HUES64 (cell line): ENCODE data around the gene SOWAHA.

Experiments used
- H3K27ac ChIP-seq: 2 replicates; pipeline ENCODE4 v1.7.0; 2013; ENCODE audit warnings: low read depth, low read length, inconsistent platforms
- H3K27me3 ChIP-seq: 2 replicates; pipeline ENCODE4 v1.6.1; 2013; ENCODE audit warnings: mild to moderate bottlenecking, low read length; ENCODE audit not compliant: insufficient read depth
- H3K36me3 ChIP-seq: 2 replicates; pipeline ENCODE4 v1.6.1; 2013; ENCODE audit warnings: mild to moderate bottlenecking, low read length; ENCODE audit not compliant: insufficient read depth
- H3K4me1 ChIP-seq: 2 replicates; pipeline ENCODE4 v1.6.1; 2013; ENCODE audit warnings: mild to moderate bottlenecking, low read length, moderate library complexity; ENCODE audit not compliant: insufficient read depth
- H3K4me3 ChIP-seq: 2 replicates; pipeline ENCODE4 v1.5.1; 2013; ENCODE audit warnings: mild to moderate bottlenecking, low read length, moderate library complexity
- H3K9ac ChIP-seq: 2 replicates; pipeline ENCODE4 v1.6.1; 2013; ENCODE audit warnings: mild to moderate bottlenecking, low read depth, low read length
- H3K9me3 ChIP-seq: 2 replicates; pipeline ENCODE4 v1.6.1; 2013; ENCODE audit warnings: low read depth, low read length; ENCODE audit not compliant: insufficient read depth
- WGBS: fragments of 150-250, 120-280 bp; methylation state at CpG from one replicate; pipeline ENCODE4 v1.1.7; 2013; ENCODE audit warnings: missing lambda C conversion rate; 5-methylcytosine and 5-hydroxymethylcytosine counted together

SOWAHA gene

DNA sequence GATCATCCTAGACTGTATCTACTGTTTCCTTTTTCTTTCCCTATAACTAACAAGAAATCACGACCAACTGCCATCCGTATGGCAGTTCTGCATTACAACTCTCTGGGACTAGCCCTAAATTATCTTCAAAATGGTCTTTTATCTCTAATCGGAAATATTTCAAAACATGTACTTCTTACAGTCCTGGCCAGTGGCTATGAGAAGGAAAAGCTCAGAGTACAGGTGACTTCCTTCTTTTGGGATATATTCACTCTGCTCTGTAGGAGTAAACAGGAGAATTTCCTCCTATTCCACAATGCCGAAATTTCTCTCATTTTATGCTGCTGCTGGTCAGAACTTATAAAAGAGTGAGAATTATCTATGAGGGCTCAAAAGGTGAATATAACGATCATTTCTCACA, 34.2 kb upstream of the SOWAHA start:
- Histone ChIP-seq H3K4me1 (no peaks in the 10 kb centered on the region; the same call in 1 of the 2 replicates), H3K9me3 (no peaks in the 10 kb centered on the region), H3K27ac (no peak overlapping the region), H3K4me3 (no peak overlapping the region), H3K9ac (no peak overlapping the region), H3K36me3 (no peaks in the 10 kb centered on the region), H3K27me3 (peaks cover 67% of the 10 kb centered on the region)
- WGBS: 89% methylated on average over 5 of the region's 5 CpGs

DNA sequence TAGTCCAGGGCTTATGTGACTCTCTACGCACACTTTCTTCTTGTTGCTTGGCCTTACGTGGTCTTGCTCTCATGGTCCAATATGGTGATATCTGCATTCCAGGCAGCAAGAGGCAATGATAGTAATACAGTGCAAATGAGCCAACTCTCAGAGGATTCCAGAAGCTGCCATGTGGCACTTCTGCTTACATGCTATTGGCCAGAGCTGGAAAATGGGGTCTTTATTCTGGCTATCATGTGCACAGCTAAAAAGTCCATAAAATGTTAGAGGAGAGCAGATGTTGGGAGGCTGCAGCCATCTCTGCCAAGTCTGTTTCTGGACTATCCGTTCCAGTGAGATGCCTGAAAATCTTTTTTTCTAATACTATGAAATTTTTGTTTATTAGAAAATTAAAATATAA, 33.1 kb upstream of the SOWAHA start:
- peaks cover 59% of the 10 kb centered on the region for H3K27me3 ChIP-seq
- WGBS: 92% methylated on average over 2 of the region's 3 CpGs

DNA sequence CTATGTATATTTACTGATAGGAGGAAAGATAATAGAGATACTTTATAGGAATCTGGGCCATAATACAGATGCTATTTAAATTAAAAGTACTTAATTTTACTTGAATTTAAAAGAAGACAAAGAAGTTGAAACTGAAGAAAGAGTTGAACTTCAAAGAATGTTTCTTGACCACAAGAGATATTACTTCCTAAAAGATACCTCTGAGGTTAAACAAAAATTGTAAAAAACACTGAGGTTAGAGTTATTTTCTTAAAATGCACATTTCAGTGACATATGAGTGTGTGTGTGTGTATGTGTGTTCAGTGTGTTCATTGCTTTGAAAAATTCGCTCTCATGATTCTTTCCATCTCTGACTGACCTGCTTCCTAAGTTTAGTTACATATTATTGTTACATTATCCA, 32.5 kb upstream of the SOWAHA start:
- no peak overlapping the region for H3K27ac ChIP-seq
- H3K4me1 ChIP-seq: no peaks in the 10 kb centered on the region; the same call in 1 of the 2 replicates
- H3K4me3 ChIP-seq: no peak overlapping the region
- H3K36me3 ChIP-seq: no peaks in the 10 kb centered on the region
- H3K9ac ChIP-seq: no peak overlapping the region
- no peaks in the 10 kb centered on the region for H3K9me3 ChIP-seq
- no CpG with 5 or more reads among the region's 1 CpG for WGBS
- peaks cover 53% of the 10 kb centered on the region for H3K27me3 ChIP-seq

More for the DNA sequence above, 33.1 kb upstream of the SOWAHA start:
- no peak overlapping the region for H3K27ac ChIP-seq
- no peaks in the 10 kb centered on the region for H3K36me3 ChIP-seq
- no peaks in the 10 kb centered on the region for H3K9me3 ChIP-seq
- H3K4me3 ChIP-seq: no peak overlapping the region
- H3K4me1 ChIP-seq: no peaks in the 10 kb centered on the region; the same call in 1 of the 2 replicates
- H3K9ac ChIP-seq: no peak overlapping the region

DNA sequence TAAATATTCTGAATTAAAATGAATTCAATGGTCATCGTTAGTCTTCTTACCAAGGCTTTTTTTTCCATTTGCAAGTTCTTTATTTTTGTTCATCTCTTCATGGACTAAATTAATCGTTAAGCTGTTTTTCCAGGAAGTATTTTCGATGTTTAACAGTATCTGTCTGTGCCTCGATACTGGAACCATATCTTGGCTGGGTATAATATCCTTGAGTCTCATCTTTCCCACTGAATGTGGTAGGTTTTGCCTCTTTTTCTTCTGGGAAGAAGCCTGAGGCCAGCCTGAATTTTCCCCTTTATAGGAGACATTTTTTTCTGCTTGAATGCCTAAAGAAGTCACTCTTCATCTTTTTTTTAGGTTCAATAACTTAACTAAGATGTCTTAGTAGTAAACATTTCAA, 32.1 kb upstream of the SOWAHA start:
- WGBS: 97% methylated on average over 4 of the region's 4 CpGs
- Histone ChIP-seq H3K9ac (no peak overlapping the region), H3K9me3 (no peaks in the 10 kb centered on the region)

DNA sequence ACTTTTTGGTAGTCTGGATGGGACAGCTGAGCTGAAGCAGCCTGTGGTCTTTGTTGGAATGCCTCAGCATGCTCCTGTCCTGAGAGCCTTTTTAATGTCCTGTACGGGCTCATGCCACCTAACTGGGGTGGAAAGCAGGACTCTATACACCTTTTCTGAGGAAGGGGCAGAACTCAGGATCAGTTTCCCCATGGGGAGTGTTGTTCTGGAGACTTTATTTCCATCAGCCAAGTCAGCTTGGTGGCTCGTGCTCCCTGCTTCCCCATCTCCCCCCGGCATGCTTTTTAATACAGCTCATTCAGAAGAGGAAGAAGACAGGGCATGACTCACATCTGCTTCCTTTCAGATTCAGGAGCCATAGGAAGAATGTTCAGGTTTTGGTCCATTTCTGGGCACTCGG, 31.0 kb upstream of the SOWAHA start:
- Histone ChIP-seq H3K36me3 (no peaks in the 10 kb centered on the region), H3K27ac (no peak overlapping the region), H3K9ac (no peak overlapping the region), H3K4me1 (no peaks in the 10 kb centered on the region), H3K9me3 (no peaks in the 10 kb centered on the region), H3K4me3 (no peak overlapping the region), H3K27me3 (peaks cover 40% of the 10 kb centered on the region)
- 82% methylated on average over 4 of the region's 4 CpGs for WGBS

More for the DNA sequence above, 32.1 kb upstream of the SOWAHA start:
- Histone ChIP-seq H3K27ac (no peak overlapping the region), H3K27me3 (peaks cover 49% of the 10 kb centered on the region), H3K4me3 (no peak overlapping the region), H3K4me1 (no peaks in the 10 kb centered on the region), H3K36me3 (no peaks in the 10 kb centered on the region)

DNA sequence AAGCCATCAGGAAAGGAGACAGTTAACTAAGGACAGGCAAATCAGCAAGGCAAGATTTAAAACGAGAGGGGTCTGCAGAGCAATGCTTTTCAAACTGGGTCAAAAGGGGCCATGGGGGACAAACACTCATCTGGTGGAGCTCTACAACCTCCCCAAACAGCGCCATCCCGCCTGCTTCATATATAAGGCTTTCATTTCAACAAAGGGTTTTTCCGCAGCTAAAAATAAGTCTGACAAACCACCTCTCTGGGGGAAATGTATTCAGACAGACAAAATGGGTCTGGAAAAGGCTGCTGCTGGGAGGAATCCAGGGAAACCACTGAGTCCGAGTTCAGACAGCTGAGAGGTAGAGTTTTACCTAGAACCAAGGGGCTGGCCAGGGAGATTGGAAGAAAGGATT, 27.7 kb upstream of the SOWAHA start:
- WGBS: 74% methylated on average over 5 of the region's 5 CpGs
- Histone ChIP-seq H3K4me1 (no peaks in the 10 kb centered on the region), H3K36me3 (no peaks in the 10 kb centered on the region), H3K9ac (no peak overlapping the region), H3K27me3 (peaks cover 11% of the 10 kb centered on the region), H3K27ac (no peak overlapping the region), H3K4me3 (no peak overlapping the region), H3K9me3 (no peaks in the 10 kb centered on the region)

DNA sequence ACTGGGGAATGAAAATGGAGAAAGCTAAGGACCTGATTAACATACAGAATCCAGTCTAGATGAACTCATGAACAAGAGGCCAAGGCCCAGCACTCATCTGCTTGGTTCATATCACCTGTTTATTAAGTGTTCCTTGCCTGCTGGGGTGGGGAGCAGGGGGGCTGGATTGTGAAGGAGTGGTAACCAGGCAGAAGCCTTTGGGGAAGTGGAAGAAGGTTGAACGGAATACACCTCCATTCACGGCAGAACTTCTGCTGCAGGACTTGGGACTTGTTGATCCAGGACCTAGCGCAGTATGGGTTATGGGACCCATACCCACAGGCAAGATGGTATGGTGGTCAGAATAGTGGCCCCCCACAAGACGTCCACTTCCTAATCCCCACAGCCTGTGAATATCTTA, 27.2 kb upstream of the SOWAHA start:
- H3K4me3 ChIP-seq: no peak overlapping the region
- WGBS: 91% methylated on average over 3 of the region's 4 CpGs

DNA sequence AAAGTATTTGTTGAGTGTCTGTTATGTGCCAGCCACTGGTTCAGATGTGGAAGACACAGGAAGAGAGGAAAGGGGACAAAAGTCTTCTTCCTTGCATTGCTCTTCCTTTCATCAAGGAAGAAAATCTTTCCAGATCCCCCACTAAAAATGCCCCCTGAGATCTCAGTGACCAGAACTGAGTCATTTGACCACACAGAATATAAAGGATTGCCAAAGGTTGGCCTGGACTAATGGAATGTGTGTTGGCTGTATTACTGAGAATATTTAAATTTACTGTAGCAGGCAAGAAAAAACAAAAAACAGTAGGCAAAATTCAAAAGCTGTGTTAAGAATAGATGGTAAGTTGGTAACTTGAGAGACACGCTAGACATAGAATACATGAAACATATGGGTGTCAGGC, 26.0 kb upstream of the SOWAHA start:
- WGBS: 95% methylated on average over 1 of the region's 1 CpG
- Histone ChIP-seq H3K4me1 (no peaks in the 10 kb centered on the region), H3K36me3 (no peaks in the 10 kb centered on the region), H3K9ac (no peak overlapping the region), H3K27ac (no peak overlapping the region), H3K4me3 (no peak overlapping the region), H3K27me3 (peaks cover 2% of the 10 kb centered on the region; the same call in 1 of the 2 replicates), H3K9me3 (no peaks in the 10 kb centered on the region)

More for the DNA sequence above, 27.2 kb upstream of the SOWAHA start:
- H3K27me3 ChIP-seq: peaks cover 7% of the 10 kb centered on the region
- no peak overlapping the region for H3K9ac ChIP-seq
- no peak overlapping the region for H3K27ac ChIP-seq
- H3K9me3 ChIP-seq: no peaks in the 10 kb centered on the region
- H3K36me3 ChIP-seq: no peaks in the 10 kb centered on the region
- no peaks in the 10 kb centered on the region for H3K4me1 ChIP-seq

DNA sequence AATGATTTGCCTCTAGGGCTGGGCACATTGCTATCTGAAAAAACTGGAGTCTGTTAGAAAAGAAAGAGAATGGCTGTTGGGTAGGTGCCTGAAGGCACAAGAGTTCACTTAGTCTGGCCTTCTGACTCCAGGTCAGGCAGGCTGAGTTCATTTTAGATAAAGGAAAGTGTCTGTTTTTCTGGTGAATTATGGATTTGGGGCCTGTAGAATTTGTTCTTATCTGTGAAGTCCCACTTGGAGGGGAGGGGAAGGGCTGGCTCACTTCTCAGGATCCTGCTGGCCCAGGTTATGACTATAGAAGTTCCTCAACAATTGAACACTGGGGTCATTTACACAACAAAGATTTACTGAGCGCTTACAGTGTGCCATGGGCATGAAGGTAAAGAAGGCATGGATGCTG, 24.6 kb upstream of the SOWAHA start:
- H3K27me3 ChIP-seq: no peaks in the 10 kb centered on the region; the same call in 1 of the 2 replicates

DNA sequence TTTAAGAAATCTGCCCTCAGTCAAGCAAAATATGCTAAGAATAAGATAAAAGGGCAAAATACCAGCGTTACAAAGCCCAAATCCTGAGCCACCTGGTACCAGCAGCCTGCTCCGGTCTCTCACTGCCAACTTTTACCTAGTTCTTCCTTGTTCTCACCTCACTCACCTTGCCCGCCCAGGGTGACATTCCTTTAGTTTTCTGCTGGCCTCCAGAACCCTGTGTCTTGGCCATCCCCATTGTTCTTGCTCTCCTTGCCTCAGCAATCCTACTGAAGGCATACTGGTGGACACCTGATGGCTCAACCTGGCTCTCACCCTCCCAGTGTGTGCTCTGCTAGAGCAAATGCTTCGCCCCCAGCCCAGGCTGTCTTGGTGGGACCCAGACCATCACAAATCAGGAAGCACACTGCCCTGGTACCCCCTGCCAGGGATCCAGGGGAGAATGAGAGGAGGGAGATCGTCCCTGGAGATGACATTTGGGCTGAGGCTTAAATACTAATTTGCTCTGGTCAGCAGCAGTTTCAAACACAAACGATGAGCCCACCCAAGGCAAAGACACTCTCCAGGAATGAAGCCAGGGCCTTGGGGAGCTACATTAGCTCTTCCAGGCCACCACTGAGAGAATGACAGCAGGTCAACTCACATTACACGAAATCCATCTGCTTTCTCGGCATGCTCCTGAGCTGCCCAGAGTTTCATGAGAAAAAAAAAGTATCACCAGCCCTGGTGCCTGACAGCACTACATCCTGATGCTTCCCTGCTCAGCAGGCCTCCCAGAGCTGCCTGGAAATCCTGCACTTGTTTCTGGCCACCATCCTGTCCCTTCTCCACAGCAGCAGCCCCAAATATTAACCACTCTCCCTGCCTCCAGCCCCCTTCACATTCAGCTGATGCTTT, 23.9 kb upstream of the SOWAHA start:
- Histone ChIP-seq H3K9me3 (no peaks in the 10 kb centered on the region), H3K36me3 (no peaks in the 10 kb centered on the region), H3K4me3 (no peak overlapping the region), H3K27ac (no peak overlapping the region), H3K9ac (no peak overlapping the region), H3K27me3 (no peaks in the 10 kb centered on the region; the same call in 1 of the 2 replicates), H3K4me1 (no peaks in the 10 kb centered on the region)
- 81% methylated on average over 8 of the region's 8 CpGs for WGBS

More for the DNA sequence above, 24.6 kb upstream of the SOWAHA start:
- Histone ChIP-seq H3K4me1 (no peaks in the 10 kb centered on the region), H3K4me3 (no peak overlapping the region), H3K9me3 (no peaks in the 10 kb centered on the region), H3K36me3 (no peaks in the 10 kb centered on the region), H3K9ac (no peak overlapping the region), H3K27ac (no peak overlapping the region)
- 92% methylated on average over 1 of the region's 1 CpG for WGBS

DNA sequence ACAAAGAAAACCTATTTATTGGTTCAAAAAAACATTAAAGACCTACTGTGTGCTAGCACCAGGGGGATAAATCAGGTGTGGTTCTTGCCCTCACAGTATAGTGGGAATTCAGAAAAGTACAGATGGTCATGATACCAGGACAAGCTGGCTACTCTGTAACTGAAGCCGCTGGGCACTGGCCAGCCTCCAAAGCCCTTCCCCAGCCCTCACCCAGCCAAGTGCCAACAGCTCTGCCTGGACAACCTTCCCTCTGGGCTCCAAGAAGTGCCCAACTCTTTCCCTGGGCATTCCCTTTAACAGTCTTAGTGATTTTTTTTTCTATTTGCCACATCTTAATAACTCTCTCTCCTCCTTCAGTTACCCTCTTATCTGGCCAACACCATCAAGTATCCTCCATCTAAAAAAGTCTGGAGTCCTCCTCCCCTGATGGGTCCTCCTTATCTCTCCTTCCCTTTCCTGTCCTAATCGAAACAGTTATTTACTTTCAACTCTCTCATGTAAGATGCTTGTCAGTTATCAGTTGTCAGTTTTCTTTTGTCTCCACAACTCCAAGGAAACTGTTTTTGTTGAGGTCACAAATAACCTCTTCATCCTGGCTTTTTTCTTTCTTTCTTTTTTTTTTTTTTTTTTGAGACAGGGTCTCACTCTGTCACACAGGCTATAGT, 22.8 kb upstream of the SOWAHA start:
- Histone ChIP-seq H3K9me3 (no peaks in the 10 kb centered on the region), H3K27me3 (no peaks in the 10 kb centered on the region; the same call in 1 of the 2 replicates), H3K27ac (no peak overlapping the region), H3K4me1 (no peaks in the 10 kb centered on the region), H3K9ac (no peak overlapping the region), H3K4me3 (no peak overlapping the region), H3K36me3 (no peaks in the 10 kb centered on the region)
- WGBS: 94% methylated on average over 2 of the region's 2 CpGs
